Testis (tissue), 3 donors: ENCODE measurements around the gene TRIM60. TPM values are rescaled to one million over a fixed set of nuclear protein-coding genes. Genes with fewer than 3 reads are reported as not detected.
A peak's percentile ranks its signal among the peaks of the same experiment; 100 is the strongest.
"Not testable (repeated sequence)": the region's sequence is repeated elsewhere in the genome, so short reads cannot be mapped to it uniquely, and the experiment has no call there.

Experiments
- DNase-seq: peaks from one replicate; pipeline ENCODE4 v3.0.0-alpha.2; 2019
- H3K27ac ChIP-seq, 2 donors: fragments of 200-600 bp; sonication (generic); one replicate each; pipeline ENCODE4 v1.5.1; 2019
- H3K27me3 ChIP-seq: fragments of 200-600 bp; sonication (generic); one replicate; pipeline ENCODE4 v1.5.1; 2019
- H3K36me3 ChIP-seq: fragments of 200-600 bp; sonication (generic); one replicate; pipeline ENCODE4 v1.5.1; 2017; ENCODE audit warnings: low read depth; ENCODE audit errors: missing control alignments
- H3K4me1 ChIP-seq: fragments of 200-600 bp; sonication (generic); one replicate; pipeline ENCODE4 v1.5.1; 2019
- H3K4me3 ChIP-seq, 2 donors: fragments of 200-600 bp; sonication (generic); one replicate each; pipeline ENCODE4 v1.5.1; 2017 to 2019
- H3K9me3 ChIP-seq: fragments of 200-600 bp; sonication (generic); one replicate; pipeline ENCODE4 v1.5.1; 2017
- CTCF ChIP-seq, 3 experiments: fragments of 450-650 bp in 2 of 3; fragments of 200-600 bp in 1 of 3; sonication (generic) in 1 of 3; IDR thresholded peaks; one replicate each; pipeline ENCODE4 v1.5.1; 2016 to 2019; ENCODE audit warnings: antibody characterized with exemption in 3 of 3, mild to moderate bottlenecking in 2 of 3, moderate library complexity in 1 of 3
- POLR2A ChIP-seq: fragments of 450-650 bp; IDR thresholded peaks from one replicate; pipeline ENCODE4 v1.6.1; 2017; ENCODE audit warnings: antibody characterized with exemption, mild to moderate bottlenecking, moderate library complexity
- WGBS, 2 donors: methylation state at CpG; one replicate each; pipeline ENCODE4 v1.1.5; 2018; 5-methylcytosine and 5-hydroxymethylcytosine counted together
- intact Hi-C: fragments of 100-400 bp; cut with DNase I; formaldehyde crosslinking; loops from one replicate; pipeline ENCODE4 v1.15.1; 2023; ENCODE audit warnings: low total_unique reads
- polyA plus RNA-seq: library from polyadenylated mRNA; stranded (reverse); fragments of 350-450 nt; fragmentation: Illumina TruSeq; extraction: RNeasy Lipid Tissue Mini Kit (QIAGEN cat#74804); gene quantifications from one replicate; pipeline ENCODE4 v1.2.3, GENCODE V29; 2014; ENCODE audit warnings: low read depth, low replicate concordance; ENCODE audit not compliant: insufficient read depth
- total RNA-seq, 2 donors: library from RNA; depleted of rRNA; stranded (reverse); fragments of >200 nt; gene quantifications; one replicate each; pipeline ENCODE4 v1.2.3, GENCODE V29; 2016

TRIM60 gene
- total and polyA plus RNA-seq, 3 donors from 2014 or later, result 0.79 to 3.9 (median 1.1) TPM

GRCh38 chr4:165070560-165070959 lies 38.8 kb downstream of the TRIM60 start:
- intact Hi-C loops, result no loop called here
- no peak for DNase-seq
- no peaks in the 10 kb centered on the region for H3K27me3 ChIP-seq
- TF ChIP-seq POLR2A (no peak), CTCF (IDR thresholded peaks at IDR 0.05) (no peak)
- H3K27ac ChIP-seq, result no peak overlapping the region
- WGBS, 2 donors, result 50 to 71% methylated on average over 1 of the region's 1 CpG
- no peaks in the 10 kb centered on the region for H3K36me3 ChIP-seq
- H3K9me3 ChIP-seq, result no peaks in the 10 kb centered on the region
- H3K4me3 ChIP-seq, result no peak overlapping the region
- H3K4me1 ChIP-seq, result peaks cover 7% of the 10 kb centered on the region

GRCh38 chr4:165073346-165073745 lies 41.5 kb downstream of the TRIM60 start:
- intact Hi-C loops, H3K4me3 ChIP-seq, H3K9me3 ChIP-seq, H3K36me3 ChIP-seq, H3K27me3 ChIP-seq: not testable (repeated sequence)
- WGBS, 2 donors, result 28 to 51% methylated on average over 11 of the region's 11 CpGs
- DNase-seq, result peak; percentile 65
- Histone ChIP-seq H3K4me1 (peaks cover 16% of the 10 kb centered on the region), H3K27ac (peak overlapping the region in 1 of 2 donors; percentile 66)

- Histone ChIP-seq H3K36me3 (no peaks in the 10 kb centered on the region), H3K9me3 (no peaks in the 10 kb centered on the region), H3K27ac (no peak overlapping the region), H3K27me3 (no peaks in the 10 kb centered on the region), H3K4me1 (peaks cover 16% of the 10 kb centered on the region), H3K4me3 (no peak overlapping the region)
- no peak for TF ChIP-seq CTCF (IDR thresholded peaks at IDR 0.05)
- TF ChIP-seq POLR2A, result no peak
- intact Hi-C loops, result no loop called here
- no peak for DNase-seq
- 83 to 84% methylated on average over 5 of the region's 5 CpGs for WGBS, 2 donors
These were observed 45.3 kb downstream of the TRIM60 start for GRCh38 chr4:165077034-165077578.

- H3K36me3 ChIP-seq, result no peaks in the 10 kb centered on the region
- intact Hi-C loops, result no loop called here
These were observed 47.7 kb downstream of the TRIM60 start for GRCh38 chr4:165079476-165079875.

GRCh38 chr4:165084787-165085186 lies 53.0 kb downstream of the TRIM60 start:
- H3K27me3 ChIP-seq, H3K4me3 ChIP-seq, H3K4me1 ChIP-seq, DNase-seq, H3K9me3 ChIP-seq, H3K27ac ChIP-seq, H3K36me3 ChIP-seq: not testable (repeated sequence)
- intact Hi-C loops, result loop anchor here (10.0 kb wide), 1 partner anchor 300 kb away; no protein-coding TSS in a partner anchor
- WGBS, 2 donors, result 92 to 96% methylated on average over 7 of the region's 7 CpGs

More at GRCh38 chr4:165079476-165079875, 47.7 kb downstream of the TRIM60 start:
- Histone ChIP-seq H3K4me3 (no peak overlapping the region), H3K27ac (no peak overlapping the region), H3K27me3 (no peaks in the 10 kb centered on the region), H3K9me3 (no peaks in the 10 kb centered on the region), H3K4me1 (peaks cover 9% of the 10 kb centered on the region)
- 46 to 47% methylated on average over 6 of the region's 6 CpGs for WGBS, 2 donors
- peak; percentile 56 for DNase-seq
- TF ChIP-seq POLR2A, result no peak
- TF ChIP-seq CTCF (IDR thresholded peaks at IDR 0.05), result no peak

GRCh38 chr4:165085946-165086345 lies 54.1 kb downstream of the TRIM60 start:
- intact Hi-C loops, result loop anchor here (10.0 kb wide), 1 partner anchor 301 kb away; no protein-coding TSS in a partner anchor
- 93 to 98% methylated on average over 2 of the region's 2 CpGs for WGBS, 2 donors
- TF ChIP-seq POLR2A (no peak), CTCF (IDR thresholded peaks at IDR 0.05) (no peak)
- DNase-seq, result no peak
- no peak overlapping the region for H3K4me3 ChIP-seq
- H3K4me1 ChIP-seq, result no peaks in the 10 kb centered on the region
- no peaks in the 10 kb centered on the region for H3K36me3 ChIP-seq
- no peak overlapping the region for H3K27ac ChIP-seq
- H3K27me3 ChIP-seq, result no peaks in the 10 kb centered on the region
- no peaks in the 10 kb centered on the region for H3K9me3 ChIP-seq
